GM23248 (cell line): ENCODE results near the gene APOBEC3H. TPM values are rescaled to one million over a fixed set of nuclear protein-coding genes. Genes with fewer than 3 reads are reported as not detected.
"Not testable (repeated sequence)": the region's sequence is repeated elsewhere in the genome, so short reads cannot be mapped to it uniquely, and the experiment has no call there.

Experiments used
- DNase-seq: peaks from one replicate; pipeline ENCODE4 v3.0.0-alpha.2; 2015
- H2AFZ ChIP-seq: fragments of 200-600 bp; sonication (generic); 2 replicates; pipeline ENCODE4 v1.6.1; 2016; ENCODE audit warnings: antibody characterized with exemption
- H3F3A ChIP-seq: fragments of 200-600 bp; sonication (generic); 2 replicates; pipeline ENCODE4 v1.6.1; 2016; ENCODE audit warnings: mild to moderate bottlenecking, antibody characterized with exemption, mixed run types; ENCODE audit not compliant: insufficient read depth
- H3K27ac ChIP-seq: fragments of 200-600 bp; sonication (generic); 2 replicates; pipeline ENCODE4 v1.5.1; 2016; ENCODE audit warnings: mild to moderate bottlenecking
- H3K27me3 ChIP-seq: fragments of 200-600 bp; sonication (generic); replicated peaks from 2 replicates; pipeline ENCODE4 v1.6.1; 2016; ENCODE audit warnings: mild to moderate bottlenecking; ENCODE audit not compliant: insufficient read depth
- H3K36me3 ChIP-seq: fragments of 200-600 bp; sonication (generic); 2 replicates; pipeline ENCODE4 v1.6.1; 2016; ENCODE audit warnings: low read depth, mild to moderate bottlenecking
- H3K4me1 ChIP-seq: fragments of 200-600 bp; sonication (generic); 2 replicates; pipeline ENCODE4 v1.6.1; 2016; ENCODE audit warnings: mild to moderate bottlenecking; ENCODE audit not compliant: insufficient read depth
- H3K4me2 ChIP-seq: fragments of 200-600 bp; sonication (generic); one replicate; pipeline ENCODE4 v1.6.1; 2016; ENCODE audit warnings: mild to moderate bottlenecking; ENCODE audit not compliant: unreplicated experiment
- H3K4me3 ChIP-seq: fragments of 200-600 bp; sonication (generic); 2 replicates; pipeline ENCODE4 v1.5.1; 2016; ENCODE audit warnings: mild to moderate bottlenecking
- H3K79me2 ChIP-seq: fragments of 200-600 bp; sonication (generic); 2 replicates; pipeline ENCODE4 v1.6.1; 2016; ENCODE audit warnings: mild to moderate bottlenecking; ENCODE audit not compliant: insufficient read depth
- H3K9ac ChIP-seq: fragments of 200-600 bp; sonication (generic); 2 replicates; pipeline ENCODE4 v1.6.1; 2016; ENCODE audit warnings: mild to moderate bottlenecking
- H3K9me2 ChIP-seq: fragments of 200-600 bp; sonication (generic); 2 replicates; pipeline ENCODE4 v1.6.1; 2016; ENCODE audit warnings: mixed run types, mild to moderate bottlenecking, moderate library complexity; ENCODE audit not compliant: insufficient read depth
- H3K9me3 ChIP-seq: fragments of 200-600 bp; sonication (generic); one replicate; pipeline ENCODE4 v1.6.1; 2017; ENCODE audit warnings: low read depth
- H4K20me1 ChIP-seq: fragments of 200-600 bp; sonication (generic); 2 replicates; pipeline ENCODE4 v1.6.0; 2016; ENCODE audit not compliant: insufficient read depth
- EZH2 ChIP-seq: fragments of 200-600 bp; sonication (generic); IDR thresholded peaks from 2 replicates; pipeline ENCODE4 v1.6.1; 2018; ENCODE audit warnings: antibody characterized with exemption, mild to moderate bottlenecking; ENCODE audit not compliant: insufficient read depth, poor library complexity, severe bottlenecking
- EZH2phosphoT487 ChIP-seq: fragments of 200-600 bp; sonication (generic); IDR thresholded peaks from 2 replicates; pipeline ENCODE4 v1.6.1; 2018; ENCODE audit warnings: antibody characterized with exemption, moderate library complexity, mild to moderate bottlenecking, low read depth; ENCODE audit not compliant: insufficient read depth
- WGBS, 2 experiments: methylation state at CpG; one replicate each; pipeline ENCODE4 v1.1.6; 2015 to 2017; ENCODE audit warnings: low lambda C conversion rate in 2 of 2, low coverage in 1 of 2; ENCODE audit errors: missing lambda C conversion rate in 2 of 2; 5-methylcytosine and 5-hydroxymethylcytosine counted together
- in situ Hi-C: fragments of 300-500 bp; cut with MboI; formaldehyde crosslinking; loops from 2 replicates; pipeline ENCODE4 v1.15.0; 2020
- polyA plus RNA-seq: library from polyadenylated mRNA; unstranded; fragments of >200 nt; fragmentation: Nextera tagmentation; extraction: Ambion mirVana; gene quantifications from 2 replicates; pipeline ENCODE4 v1.2.1, GENCODE V29; 2016
- total RNA-seq: library from RNA; depleted of rRNA; stranded (reverse); fragments of >200 nt; shearing (Covaris generic); gene quantifications from 2 replicates; pipeline ENCODE4 v1.2.3, GENCODE V29; 2014

APOBEC3H gene
- total and polyA plus RNA-seq, 2 experiments from 2014 or later, result not detected

- H3K27me3 ChIP-seq, result no peaks in the 10 kb centered on the region
- H3K9me3 ChIP-seq, result no peaks in the 10 kb centered on the region
- H2AFZ ChIP-seq, result no peak overlapping the region
- no peak overlapping the region for H3K4me2 ChIP-seq
- H3K27ac ChIP-seq, result no peak overlapping the region
- no peak overlapping the region for H3K4me3 ChIP-seq
- H3K9ac ChIP-seq, result no peak overlapping the region
- no peaks in the 10 kb centered on the region for H3K9me2 ChIP-seq
- H3F3A ChIP-seq, result no peaks in the 10 kb centered on the region
- TF ChIP-seq EZH2phosphoT487, result no peak
- TF ChIP-seq EZH2, result no peak
- 87 to 90% methylated on average over 8 of the region's 8 CpGs for WGBS, 2 experiments
- no peaks in the 10 kb centered on the region for H3K79me2 ChIP-seq
- H3K36me3 ChIP-seq, result no peaks in the 10 kb centered on the region
- in situ Hi-C loops, result no loop called here
- no peaks in the 10 kb centered on the region for H4K20me1 ChIP-seq
- H3K4me1 ChIP-seq, result no peaks in the 10 kb centered on the region
- no peak for DNase-seq
These were observed 18.7 kb upstream of the APOBEC3H start for GRCh38 chr22:39078329-39078728.

GRCh38 chr22:39079054-39079637 is 17.9 kb upstream of the APOBEC3H start:
- in situ Hi-C loops, H3K27me3 ChIP-seq, H2AFZ ChIP-seq, H3K4me1 ChIP-seq, H3K9me3 ChIP-seq, H3K4me2 ChIP-seq, H3K4me3 ChIP-seq, H3K79me2 ChIP-seq, H3K36me3 ChIP-seq, H3F3A ChIP-seq, H3K9me2 ChIP-seq, H3K9ac ChIP-seq, DNase-seq, H4K20me1 ChIP-seq, H3K27ac ChIP-seq: not testable (repeated sequence)
- WGBS, 2 experiments, result 92 to 97% methylated on average over 20 to 24 of the region's 24 CpGs

- in situ Hi-C loops, result no loop called here
- H3K36me3 ChIP-seq, result no peaks in the 10 kb centered on the region
- H3K79me2 ChIP-seq, result no peaks in the 10 kb centered on the region
- no peaks in the 10 kb centered on the region for H4K20me1 ChIP-seq
- H2AFZ ChIP-seq, result no peak overlapping the region
- no peaks in the 10 kb centered on the region for H3K4me1 ChIP-seq
- H3K4me3 ChIP-seq, result no peak overlapping the region
- no peaks in the 10 kb centered on the region for H3F3A ChIP-seq
- H3K9me2 ChIP-seq, result no peaks in the 10 kb centered on the region
- no peak overlapping the region for H3K4me2 ChIP-seq
- DNase-seq, result no peak
- H3K9ac ChIP-seq, result no peak overlapping the region
- H3K9me3 ChIP-seq, result no peaks in the 10 kb centered on the region
- H3K27ac ChIP-seq, result no peak overlapping the region
- no peaks in the 10 kb centered on the region for H3K27me3 ChIP-seq
- 84 to 87% methylated on average over 9 of the region's 9 CpGs for WGBS, 2 experiments
- no peak for TF ChIP-seq EZH2
- no peak for TF ChIP-seq EZH2phosphoT487
These were observed 16.8 kb upstream of the APOBEC3H start for GRCh38 chr22:39080052-39080762.

- no peak for DNase-seq
- Histone ChIP-seq H3K4me3 (no peak overlapping the region), H2AFZ (no peak overlapping the region), H3K36me3 (no peaks in the 10 kb centered on the region), H3K27me3 (no peaks in the 10 kb centered on the region), H3K9ac (no peak overlapping the region), H3K27ac (no peak overlapping the region), H4K20me1 (no peaks in the 10 kb centered on the region), H3K9me2 (no peaks in the 10 kb centered on the region), H3K9me3 (no peaks in the 10 kb centered on the region), H3K79me2 (no peaks in the 10 kb centered on the region), H3K4me2 (no peak overlapping the region), H3F3A (no peaks in the 10 kb centered on the region), H3K4me1 (no peaks in the 10 kb centered on the region)
- TF ChIP-seq EZH2 (no peak), EZH2phosphoT487 (no peak)
- in situ Hi-C loops, result no loop called here
- whole genome bisulfite sequencing, 2 experiments, result 88 to 91% methylated on average over 12 of the region's 12 CpGs
These were observed 16.0 kb upstream of the APOBEC3H start for GRCh38 chr22:39081016-39081415.
